Pancreas (tissue), 10 donors: ENCODE measurements around the gene TTC36. TPM values are rescaled to one million over a fixed set of nuclear protein-coding genes. Genes with fewer than 3 reads are reported as not detected.

Source experiments
- ATAC-seq, 4 donors: fragments of 200-7000 bp; cut with Tn5 transposase; one replicate each; pipeline versions ENCODE4 v1.8.0 to v1.9.1; 2020; ENCODE audit warnings: mild to moderate bottlenecking in 4 of 4, moderate library complexity in 4 of 4
- DNase-seq, 6 donors: peaks; one replicate each; pipeline ENCODE4 v3.0.0-alpha.2; 2020
- FAIRE-seq: peaks from 2 replicates; lab custom pipeline; 2012; peaks lifted over from hg19 to GRCh38; lab: Jason Lieb, UNC
- H3K27ac ChIP-seq, 4 donors: fragments of 200-600 bp; sonication (generic); 1 replicate in 3 of 4; 2 replicates in 1 of 4; pipeline versions ENCODE4 v1.5.0 to v1.8.0; 2020
- H3K27me3 ChIP-seq, 4 donors: fragments of 200-600 bp; one replicate each; pipeline ENCODE4 v1.8.0; 2021
- H3K36me3 ChIP-seq, 3 donors: fragments of 200-600 bp; sonication (generic) in 1 of 3; one replicate each; pipeline versions ENCODE4 v1.5.0 to v1.8.0; 2020 to 2021
- H3K4me1 ChIP-seq, 3 donors: fragments of 200-600 bp; one replicate each; pipeline ENCODE4 v1.8.0; 2021
- H3K4me3 ChIP-seq, 4 donors: fragments of 200-600 bp; sonication (generic) in 2 of 4; one replicate each; pipeline versions ENCODE4 v1.5.0 to v1.8.0; 2020 to 2021
- H3K9me3 ChIP-seq, 4 donors: fragments of 200-600 bp; one replicate each; pipeline ENCODE4 v1.8.0; 2021
- CTCF ChIP-seq, 4 donors: fragments of 200-600 bp; sonication (generic) in 3 of 4; IDR thresholded peaks; one replicate each; pipeline versions ENCODE4 v1.5.0 to v1.8.0; 2021; ENCODE audit warnings: antibody characterized with exemption in 4 of 4
- WGBS, 2 donors: extraction: QIAGEN DNeasy Blood & Tissue Kit; methylation state at CpG; one replicate each; pipeline ENCODE4 v1.1.7; 2013; 5-methylcytosine and 5-hydroxymethylcytosine counted together
- intact Hi-C, 3 donors: fragments of 100-400 bp; cut with DNase I; formaldehyde crosslinking; loops; one replicate each; pipeline versions ENCODE4 v1.11.1 to v1.14.2; 2022
- polyA plus RNA-seq, 2 donors: library from polyadenylated mRNA; stranded (reverse); fragments of 200-250 nt; gene quantifications; one replicate each; pipeline ENCODE4 v1.2.3, GENCODE V29; 2013
- total RNA-seq, 6 donors: library from RNA; stranded (reverse); fragmentation: NEBNext Ultra II Directional in 4 of 6; extraction: Animal tissue kit (Norgen Biotek cat#: 25700) in 4 of 6; gene quantifications; one replicate each; pipeline versions ENCODE4 v1.2.1 to v1.2.4, GENCODE V29; 2021 to 2023
- donor health status: healthy with polysubstance abuse.
- donor health status: DM: no; HTN: no; CAD: no; lungs with moderate emphysema.
- donor health status: DM: no; HTN: no; CAD: no.
- donor health status: control.
- donor health status: control.
- donor health status: Bipolar disorder and iron deficiency.
- donor health status: DM: yes; HTN: yes; CAD: no.
- donor health status: DM: no; HTN: no; CAD: no.
- donor health status: DM: no; HTN: no; CAD: no.
- donor health status: DM: yes; HTN: yes; CAD: no.

Gene TTC36
- total and polyA plus RNA-seq, 8 donors: 0.64 to 0.92 (median 0.75) TPM; not detected in 1

GRCh38 chr11:118519549-118519948 is 7.7 kb upstream of the TTC36 start:
- DNase-seq (no peak), ATAC-seq (no peak), FAIRE-seq (no peak)
- WGBS, 2 donors: 83 to 87% methylated on average over 6 of the region's 6 CpGs
- H3K27me3 ChIP-seq: no peaks in the 10 kb centered on the region
- no peaks in the 10 kb centered on the region for H3K9me3 ChIP-seq
- H3K4me1 ChIP-seq: no peaks in the 10 kb centered on the region
- peaks cover 7 to 54% (median 11%) of the 10 kb centered on the region in 3 donors for H3K36me3 ChIP-seq
- TF ChIP-seq CTCF (IDR thresholded peaks at IDR 0.05): no peak
- intact Hi-C loops: no loop called here
- no peak overlapping the region for H3K27ac ChIP-seq
- H3K4me3 ChIP-seq: no peak overlapping the region

- Histone ChIP-seq H3K9me3 (no peaks in the 10 kb centered on the region), H3K36me3 (peaks cover 7 to 40% (median 11%) of the 10 kb centered on the region in 3 donors), H3K4me1 (no peaks in the 10 kb centered on the region), H3K4me3 (no peak overlapping the region), H3K27ac (no peak overlapping the region), H3K27me3 (no peaks in the 10 kb centered on the region)
- no peak for FAIRE-seq
- 80 to 84% methylated on average over 13 of the region's 13 CpGs for WGBS, 2 donors
- intact Hi-C loops: no loop called here
- TF ChIP-seq CTCF (IDR thresholded peaks at IDR 0.05): no peak
- DNase-seq: no peak
- ATAC-seq: no peak
Measured at GRCh38 chr11:118521892-118522311, 5.4 kb upstream of the TTC36 start.

GRCh38 chr11:118522571-118523072 is 4.7 kb upstream of the TTC36 start:
- DNase-seq (no peak), ATAC-seq (peak in 3 of 4 donors; percentile 61 to 86 (median 80)), FAIRE-seq (no peak)
- intact Hi-C loops: no loop called here
- 49% methylated on average over 6 of the region's 6 CpGs for WGBS, 2 donors
- H3K36me3 ChIP-seq: peaks cover 7 to 36% (median 11%) of the 10 kb centered on the region in 3 donors
- H3K4me3 ChIP-seq: no peak overlapping the region
- H3K27me3 ChIP-seq: no peaks in the 10 kb centered on the region
- H3K27ac ChIP-seq: no peak overlapping the region
- no peaks in the 10 kb centered on the region for H3K4me1 ChIP-seq
- no peaks in the 10 kb centered on the region for H3K9me3 ChIP-seq
- no peak for TF ChIP-seq CTCF (IDR thresholded peaks at IDR 0.05)

- no peak for TF ChIP-seq CTCF (IDR thresholded peaks at IDR 0.05)
- Histone ChIP-seq H3K4me1 (peaks cover 0 to 1% (median 0%) of the 10 kb centered on the region in 3 donors), H3K9me3 (no peaks in the 10 kb centered on the region), H3K27ac (no peak overlapping the region), H3K4me3 (no peak overlapping the region), H3K27me3 (no peaks in the 10 kb centered on the region), H3K36me3 (peaks cover 7 to 30% (median 11%) of the 10 kb centered on the region in 3 donors)
- peak in 2 of 4 donors; percentile 18 to 25 for ATAC-seq
- FAIRE-seq: no peak
- DNase-seq: no peak
- intact Hi-C loops: no loop called here
Measured at GRCh38 chr11:118524356-118524755, 2.9 kb upstream of the TTC36 start.

- Histone ChIP-seq H3K4me3 (no peak overlapping the region), H3K27ac (no peak overlapping the region), H3K9me3 (no peaks in the 10 kb centered on the region), H3K4me1 (peaks cover 4 to 7% (median 5%) of the 10 kb centered on the region in 3 donors), H3K36me3 (peaks cover 7 to 24% (median 11%) of the 10 kb centered on the region in 3 donors), H3K27me3 (no peaks in the 10 kb centered on the region)
- no peak for TF ChIP-seq CTCF (IDR thresholded peaks at IDR 0.05)
- no peak for DNase-seq
- FAIRE-seq: no peak
- WGBS, 2 donors: 87 to 92% methylated on average over 6 of the region's 6 CpGs
- intact Hi-C loops: no loop called here
- no peak for ATAC-seq
Measured at GRCh38 chr11:118524757-118525470, 2.4 kb upstream of the TTC36 start.
